Activated naive CD8-positive, alpha-beta T cell treated with anti-CD3 and anti-CD28 coated beads for 36 hours (primary cell): ENCODE data around the gene BICDL2. TPM values are rescaled to one million over a fixed set of nuclear protein-coding genes. Genes with fewer than 3 reads are reported as not detected.
A peak's percentile ranks its signal among the peaks of the same experiment; 100 is the strongest.

ENCODE experiments used
- DNase-seq: peaks from one replicate; pipeline ENCODE4 v3.0.0; 2021
- H3K27ac Mint-ChIP-seq: one replicate; pipeline ENCODE4 v1.8.0; 2022; ENCODE audit warnings: mild to moderate bottlenecking, moderate library complexity, mixed read lengths
- H3K27me3 Mint-ChIP-seq: one replicate; pipeline ENCODE4 v1.8.0; 2022; ENCODE audit warnings: mild to moderate bottlenecking, mixed read lengths
- H3K36me3 Mint-ChIP-seq: one replicate; pipeline ENCODE4 v1.8.0; 2021; ENCODE audit warnings: mild to moderate bottlenecking, mixed read lengths
- H3K4me1 Mint-ChIP-seq: one replicate; pipeline ENCODE4 v1.8.0; 2021; ENCODE audit warnings: mixed read lengths
- H3K4me3 Mint-ChIP-seq: one replicate; pipeline ENCODE4 v1.8.0; 2022; ENCODE audit warnings: mild to moderate bottlenecking, moderate library complexity, mixed read lengths
- H3K9me3 Mint-ChIP-seq: one replicate; pipeline ENCODE4 v1.8.0; 2022; ENCODE audit warnings: mixed read lengths
- total RNA-seq, 2 experiments: library from RNA; stranded (reverse); gene quantifications; one replicate each; pipeline ENCODE4 v1.2.3, GENCODE V29; 2021

Gene BICDL2
- total RNA-seq, 2 experiments from 2014 or later = 0.31 to 0.56 TPM

DNA sequence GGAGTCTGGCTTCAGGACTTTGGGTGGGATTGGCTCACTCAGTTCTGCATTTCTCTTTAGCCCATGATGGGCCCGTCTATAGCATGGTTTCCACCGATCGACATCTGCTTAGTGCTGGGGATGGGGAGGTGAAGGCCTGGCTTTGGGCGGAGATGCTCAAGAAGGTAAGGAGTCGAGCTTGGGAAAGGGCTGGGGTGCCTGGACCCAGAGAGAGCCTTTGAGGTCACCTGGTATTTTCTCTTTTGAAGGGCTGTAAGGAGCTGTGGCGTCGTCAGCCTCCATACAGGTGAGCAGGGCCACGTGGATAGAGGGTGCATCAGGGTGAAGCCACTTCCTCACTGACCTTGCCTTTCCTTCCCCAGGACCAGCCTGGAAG lies 10.8 kb downstream of the BICDL2 start:
- no peak for DNase-seq
- H3K9me3 Mint-ChIP-seq = no peaks in the 10 kb centered on the region
- peaks cover 8% of the 10 kb centered on the region for H3K36me3 Mint-ChIP-seq
- no peak overlapping the region for H3K27ac Mint-ChIP-seq
- H3K4me3 Mint-ChIP-seq = no peak overlapping the region
- H3K27me3 Mint-ChIP-seq = peaks cover 26% of the 10 kb centered on the region
- peaks cover 40% of the 10 kb centered on the region for H3K4me1 Mint-ChIP-seq

DNA sequence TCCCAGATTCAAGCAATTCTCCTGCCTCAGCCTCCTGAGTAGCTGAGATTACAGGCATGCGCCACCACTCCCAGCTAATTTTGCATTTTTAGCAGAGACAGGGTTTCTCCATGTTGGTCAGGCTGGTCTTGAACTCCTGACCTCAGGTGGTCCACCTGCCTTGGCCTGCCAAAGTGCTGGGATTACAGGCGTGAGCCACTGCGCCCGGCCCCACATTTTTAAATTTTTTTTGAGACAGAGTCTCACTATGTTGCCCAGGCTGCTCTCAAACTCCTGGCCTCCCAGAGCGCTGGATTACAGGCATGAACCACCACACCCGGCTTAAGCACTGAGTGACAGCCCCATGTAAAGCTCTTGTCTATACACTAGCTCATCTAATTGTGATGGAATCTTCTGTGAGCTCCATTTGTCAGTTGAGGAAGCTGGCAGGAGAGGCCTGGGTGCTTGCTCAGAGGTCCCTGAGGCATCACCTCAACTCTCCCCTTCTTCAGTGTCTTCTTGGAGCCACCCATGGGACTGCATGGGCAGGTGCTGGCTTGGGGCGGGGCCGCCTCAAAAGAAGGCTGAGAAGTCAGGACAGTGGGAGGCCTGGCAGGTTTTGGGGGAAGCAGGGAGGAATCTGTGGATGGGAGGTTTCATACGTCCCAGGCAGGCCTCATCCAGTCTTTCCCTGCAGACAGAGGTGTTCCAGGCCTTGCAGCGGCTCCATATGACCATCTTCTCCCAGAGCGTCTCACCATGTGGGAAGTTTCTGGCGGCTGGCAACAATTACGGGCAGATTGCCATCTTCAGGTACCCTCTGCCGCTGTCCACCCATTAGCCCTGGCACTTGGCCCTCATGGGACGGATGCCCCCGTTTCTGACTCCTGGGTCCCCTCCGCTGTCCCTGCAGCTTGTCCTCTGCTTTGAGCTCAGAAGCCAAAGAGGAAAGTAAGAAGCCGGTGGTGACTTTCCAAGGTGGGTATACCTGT lies 11.4 kb downstream of the BICDL2 start:
- DNase-seq = no peak
- Mint-ChIP-seq H3K4me3 (peak overlapping the region; percentile 16), H3K27me3 (peaks cover 20% of the 10 kb centered on the region), H3K27ac (no peak overlapping the region), H3K9me3 (no peaks in the 10 kb centered on the region), H3K4me1 (peaks cover 44% of the 10 kb centered on the region), H3K36me3 (peaks cover 8% of the 10 kb centered on the region)

DNA sequence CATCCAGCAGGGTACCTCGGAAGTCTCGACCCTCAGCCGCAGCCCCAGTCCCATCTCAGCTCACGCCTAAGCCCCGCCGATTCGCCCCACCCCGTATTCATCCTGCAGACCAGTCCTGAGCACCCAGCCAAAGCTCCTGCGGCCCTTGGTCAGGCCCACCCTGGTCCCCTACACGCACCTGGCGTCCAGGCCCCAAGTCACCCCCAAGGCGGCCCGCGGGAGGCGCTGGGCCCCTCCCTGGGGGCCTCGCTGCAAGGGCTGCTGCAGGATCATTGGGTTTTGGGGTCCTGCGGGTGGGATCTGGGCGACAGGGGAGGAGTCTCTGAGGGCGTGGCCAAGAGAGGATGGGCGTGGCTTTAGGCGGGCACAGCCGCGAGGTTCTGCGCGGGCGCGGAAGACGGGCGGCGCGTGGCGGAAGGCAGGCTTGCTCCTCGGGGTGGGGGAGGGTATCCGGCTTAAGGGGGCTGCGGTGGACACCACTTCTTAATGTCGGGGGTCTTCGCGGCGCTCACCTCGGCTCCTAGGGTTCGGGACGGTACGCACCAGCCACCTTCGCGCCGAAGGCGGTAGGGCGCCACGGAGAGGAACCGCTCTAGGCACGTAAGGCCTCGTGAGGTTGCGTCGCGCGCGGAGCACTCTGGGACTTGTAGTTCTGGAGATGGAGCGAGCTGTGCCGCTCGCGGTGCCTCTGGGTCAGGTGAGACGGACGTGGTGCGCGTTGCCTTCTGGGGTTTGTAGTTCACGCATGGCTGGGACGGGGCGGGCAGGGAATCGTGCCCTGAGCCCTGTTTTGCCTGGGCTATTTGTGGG lies 12.9 kb downstream of the BICDL2 start, which contains the start of the genes HCFC1R1 and THOC6:
HCFC1R1 (minus strand) TSS at position 274 of the 810 bp plus-strand sequence; CDS start at position 273, 1 bp downstream.
THOC6 (plus strand) TSS at position 367 of the 810 bp plus-strand sequence; CDS start at position 659, 292 bp downstream.
- peak within 1 kb of the TSS; percentile 95 for H3K4me3 Mint-ChIP-seq
- no peaks in the 10 kb centered on the region for H3K9me3 Mint-ChIP-seq
- peak; percentile 95 for DNase-seq
- H3K27me3 Mint-ChIP-seq = peaks cover 9% of the 10 kb centered on the region
- peaks cover 40% of the 10 kb centered on the region for H3K4me1 Mint-ChIP-seq
- H3K36me3 Mint-ChIP-seq = peaks cover 8% of the 10 kb centered on the region
- H3K27ac Mint-ChIP-seq = peak within 1 kb of the TSS; percentile 98

DNA sequence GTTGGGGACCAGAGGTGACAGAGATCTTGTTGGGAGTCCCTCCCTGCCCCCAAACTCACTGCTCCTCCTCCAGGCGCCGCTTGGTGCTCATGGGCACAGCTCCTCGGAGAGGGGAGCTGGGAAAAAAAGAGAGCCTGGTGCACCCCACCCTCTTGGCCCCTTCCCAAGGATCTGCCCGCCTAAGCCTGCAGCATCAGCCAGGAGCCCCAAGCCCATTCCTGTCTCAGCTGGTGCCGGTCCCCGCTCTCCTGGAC lies 13.4 kb downstream of the BICDL2 start:
- Mint-ChIP-seq H3K27me3 (peaks cover 11% of the 10 kb centered on the region), H3K27ac (peak overlapping the region; percentile 98), H3K4me3 (peak overlapping the region; percentile 95), H3K9me3 (no peaks in the 10 kb centered on the region), H3K36me3 (peaks cover 8% of the 10 kb centered on the region), H3K4me1 (peaks cover 40% of the 10 kb centered on the region)
- no peak for DNase-seq

DNA sequence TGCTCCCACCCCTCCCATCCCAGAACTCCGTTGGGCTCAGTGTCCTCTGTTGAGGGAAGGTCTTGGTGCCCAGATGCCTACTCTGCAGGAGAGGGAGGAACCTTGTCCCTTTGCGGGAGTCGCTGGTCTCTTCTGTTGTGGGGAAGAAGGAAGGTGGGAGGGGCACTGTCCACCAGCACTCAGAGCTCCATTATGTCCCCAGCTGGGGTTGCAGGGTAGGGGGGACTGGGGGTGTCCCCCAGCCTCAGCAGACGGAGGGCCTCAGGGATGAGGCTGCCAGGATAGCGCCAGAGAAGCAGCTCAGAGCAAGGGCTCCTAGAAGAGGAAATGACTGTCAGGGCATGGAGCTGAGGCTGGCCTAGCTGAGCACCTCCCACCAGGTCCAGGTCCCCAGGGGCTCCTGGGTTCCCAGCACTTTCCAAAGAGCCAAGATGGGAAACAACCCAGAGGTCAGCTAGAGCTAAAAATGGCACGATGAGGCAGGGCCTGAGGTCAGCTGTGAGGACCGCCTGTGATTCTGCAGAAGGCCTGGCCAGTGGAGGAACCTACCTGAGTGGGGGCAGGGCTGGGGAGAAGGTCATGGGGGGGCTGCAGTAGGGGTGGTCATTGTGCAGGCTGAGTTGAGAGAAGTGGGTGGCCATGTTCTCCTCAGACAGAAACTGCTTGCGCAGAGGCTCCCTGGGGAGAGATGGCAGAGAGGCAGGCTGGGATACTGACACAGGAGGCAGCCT lies 13.9 kb downstream of the BICDL2 start:
- Mint-ChIP-seq H3K4me1 (peaks cover 40% of the 10 kb centered on the region), H3K4me3 (peak overlapping the region; percentile 95)
- DNase-seq = peak; percentile 38

DNA sequence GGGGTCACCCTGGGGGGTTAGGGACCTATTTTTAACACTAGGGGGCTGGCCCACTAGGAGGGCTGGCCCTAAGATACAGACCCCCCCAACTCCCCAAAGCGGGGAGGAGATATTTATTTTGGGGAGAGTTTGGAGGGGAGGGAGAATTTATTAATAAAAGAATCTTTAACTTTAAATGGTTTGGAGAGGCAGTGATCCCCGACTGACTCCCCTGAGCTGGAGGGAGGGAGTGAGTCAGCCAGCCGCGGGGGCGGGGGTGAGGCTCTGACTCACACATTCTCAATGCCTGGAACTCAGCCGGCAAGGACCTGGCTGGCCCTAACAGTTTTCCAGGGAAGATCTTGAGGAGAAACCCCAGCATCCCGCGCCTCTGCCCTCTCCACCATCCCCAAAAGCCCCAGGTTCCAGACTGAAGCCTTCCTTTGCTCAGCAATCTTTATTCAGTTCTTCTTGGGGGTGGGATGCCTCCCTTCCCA lies 14.5 kb downstream of the BICDL2 start:
- Mint-ChIP-seq H3K4me1 (peaks cover 40% of the 10 kb centered on the region), H3K4me3 (peak overlapping the region; percentile 95), H3K36me3 (peaks cover 8% of the 10 kb centered on the region), H3K9me3 (no peaks in the 10 kb centered on the region), H3K27ac (peak overlapping the region; percentile 98), H3K27me3 (peaks cover 12% of the 10 kb centered on the region)
- DNase-seq = peak; percentile 89

More for the DNA sequence above, 13.9 kb downstream of the BICDL2 start:
- Mint-ChIP-seq H3K9me3 (no peaks in the 10 kb centered on the region), H3K27ac (peak overlapping the region; percentile 98), H3K36me3 (peaks cover 8% of the 10 kb centered on the region), H3K27me3 (peaks cover 12% of the 10 kb centered on the region)

DNA sequence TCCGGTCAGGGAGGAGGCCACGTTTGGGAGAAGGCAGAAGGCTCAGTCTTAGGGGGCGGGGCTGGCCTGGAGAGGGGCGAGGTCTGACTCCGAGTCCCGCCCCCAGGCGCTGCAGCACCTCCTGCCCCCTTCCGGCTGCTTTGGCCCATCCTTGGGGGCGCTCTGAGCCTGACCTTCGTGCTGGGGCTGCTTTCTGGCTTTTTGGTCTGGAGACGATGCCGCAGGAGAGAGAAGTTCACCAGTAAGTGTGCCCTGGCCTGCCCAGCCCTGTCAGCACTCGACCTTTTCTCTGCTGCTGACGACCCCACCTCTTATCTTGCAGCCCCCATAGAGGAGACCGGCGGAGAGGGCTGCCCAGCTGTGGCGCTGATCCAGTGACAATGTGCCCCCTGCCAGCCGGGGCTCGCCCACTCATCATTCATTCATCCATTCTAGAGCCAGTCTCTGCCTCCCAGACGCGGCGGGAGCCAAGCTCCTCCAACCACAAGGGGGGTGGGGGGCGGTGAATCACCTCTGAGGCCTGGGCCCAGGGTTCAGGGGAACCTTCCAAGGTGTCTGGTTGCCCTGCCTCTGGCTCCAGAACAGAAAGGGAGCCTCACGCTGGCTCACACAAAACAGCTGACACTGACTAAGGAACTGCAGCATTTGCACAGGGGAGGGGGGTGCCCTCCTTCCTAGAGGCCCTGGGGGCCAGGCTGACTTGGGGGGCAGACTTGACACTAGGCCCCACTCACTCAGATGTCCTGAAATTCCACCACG lies 15.1 kb downstream of the BICDL2 start:
- H3K4me1 Mint-ChIP-seq = peaks cover 40% of the 10 kb centered on the region
- no peaks in the 10 kb centered on the region for H3K9me3 Mint-ChIP-seq
- H3K27ac Mint-ChIP-seq = peak overlapping the region; percentile 98
- peak overlapping the region; percentile 95 for H3K4me3 Mint-ChIP-seq
- H3K36me3 Mint-ChIP-seq = peaks cover 6% of the 10 kb centered on the region
- H3K27me3 Mint-ChIP-seq = peaks cover 12% of the 10 kb centered on the region
- DNase-seq = peak; percentile 85

DNA sequence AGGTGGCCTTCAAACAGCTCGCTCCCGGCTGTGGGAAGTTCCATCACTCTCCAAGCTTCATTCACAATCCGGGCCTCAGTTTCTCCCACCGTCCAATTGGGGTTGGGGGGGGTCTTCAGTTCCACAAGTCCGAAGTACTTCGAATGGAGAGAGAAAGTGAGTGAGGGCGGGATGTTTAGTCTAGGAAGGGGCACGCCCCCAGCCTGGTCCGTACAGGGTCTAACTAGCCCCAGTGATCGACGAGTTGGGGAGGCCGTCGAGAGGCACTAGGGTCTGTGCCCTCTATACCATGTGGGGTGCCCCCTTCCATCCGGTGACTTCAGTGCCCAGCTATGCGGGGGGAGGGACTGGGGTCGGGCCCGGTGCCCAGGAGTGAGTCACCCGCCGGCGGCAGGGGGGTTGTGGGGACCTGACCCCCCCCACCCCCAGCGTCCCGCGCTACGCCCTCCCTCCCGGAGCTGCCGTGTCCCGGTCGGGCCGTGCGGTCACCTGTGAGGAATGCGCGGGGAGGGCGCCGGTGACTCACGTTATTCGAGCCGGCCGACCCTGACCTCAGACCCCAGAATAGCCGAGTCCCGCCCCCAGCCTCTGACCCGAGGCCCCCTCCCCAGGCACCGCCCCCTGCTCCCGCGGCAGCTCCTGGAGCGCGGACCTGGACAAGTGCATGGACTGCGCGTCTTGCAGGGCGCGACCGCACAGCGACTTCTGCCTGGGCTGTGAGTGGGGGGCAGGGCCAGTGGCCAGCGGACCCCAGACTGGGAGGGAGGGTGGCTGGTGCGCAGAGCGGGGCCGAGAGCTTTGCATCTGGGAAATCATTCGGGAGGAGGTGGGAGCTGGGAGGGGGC lies 15.9 kb downstream of the BICDL2 start:
- Mint-ChIP-seq H3K36me3 (peaks cover 3% of the 10 kb centered on the region), H3K4me3 (peak overlapping the region; percentile 95), H3K4me1 (peaks cover 40% of the 10 kb centered on the region), H3K27ac (peak overlapping the region; percentile 98), H3K27me3 (peaks cover 12% of the 10 kb centered on the region), H3K9me3 (no peaks in the 10 kb centered on the region)
- peak; percentile 48 for DNase-seq

DNA sequence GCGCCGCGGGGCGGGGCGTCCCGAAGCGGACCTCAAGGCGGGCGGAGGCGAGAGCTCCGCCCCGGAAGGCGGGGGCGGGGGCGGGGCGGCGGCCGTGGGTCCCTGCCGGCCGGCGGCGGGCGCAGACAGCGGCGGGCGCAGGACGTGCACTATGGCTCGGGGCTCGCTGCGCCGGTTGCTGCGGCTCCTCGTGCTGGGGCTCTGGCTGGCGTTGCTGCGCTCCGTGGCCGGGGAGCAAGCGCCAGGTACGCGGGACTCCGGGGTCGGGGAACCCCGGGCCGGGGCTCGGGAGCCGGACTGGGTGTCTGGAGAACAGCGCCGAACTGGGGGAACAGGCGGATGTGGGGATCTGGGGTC lies 16.5 kb downstream of the BICDL2 start, which contains the start of gene TNFRSF12A:
TNFRSF12A (plus strand) TSS at position 122 of the 357 bp plus-strand sequence; CDS start at position 152, 30 bp downstream.
- Mint-ChIP-seq H3K27ac (peak within 1 kb of the TSS; percentile 98), H3K27me3 (peaks cover 12% of the 10 kb centered on the region), H3K9me3 (no peaks in the 10 kb centered on the region), H3K36me3 (peaks cover 3% of the 10 kb centered on the region), H3K4me3 (peak within 1 kb of the TSS; percentile 95), H3K4me1 (peaks cover 40% of the 10 kb centered on the region)
- peak; percentile 78 for DNase-seq

DNA sequence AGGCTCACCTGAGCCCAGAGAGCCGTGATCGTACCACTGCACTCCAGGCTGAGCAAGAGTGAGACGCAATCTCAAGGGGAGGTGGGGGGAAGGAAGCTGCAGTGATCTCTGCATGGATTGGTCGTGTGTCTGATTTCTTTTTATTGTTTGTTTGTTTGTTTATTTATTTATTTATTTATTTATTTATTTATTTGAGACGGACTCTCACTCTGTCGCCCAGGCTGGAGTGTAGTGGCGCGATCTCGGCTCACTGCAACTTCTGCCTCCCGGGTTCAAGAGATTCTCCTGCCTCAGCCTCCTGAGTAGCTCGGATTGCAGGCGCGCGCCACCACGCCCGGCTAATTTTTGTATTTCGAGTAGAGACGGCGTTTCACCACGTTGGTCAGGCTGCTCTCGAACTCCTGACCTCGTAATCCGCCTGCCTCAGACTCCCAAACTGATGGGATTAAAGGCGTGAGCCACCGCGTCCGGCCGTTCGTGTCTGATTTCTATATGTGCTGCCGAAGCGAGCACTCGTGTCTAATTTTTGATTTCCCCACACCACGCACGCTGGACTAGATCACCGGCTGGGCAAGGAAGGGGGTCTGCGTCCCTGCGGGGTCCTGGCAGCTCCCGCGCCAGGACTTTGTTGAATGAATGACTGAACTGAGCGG lies 17.0 kb downstream of the BICDL2 start:
- Mint-ChIP-seq H3K9me3 (no peaks in the 10 kb centered on the region), H3K4me1 (peaks cover 40% of the 10 kb centered on the region), H3K4me3 (peak overlapping the region; percentile 82), H3K27ac (no peak overlapping the region), H3K36me3 (peaks cover 3% of the 10 kb centered on the region), H3K27me3 (peaks cover 12% of the 10 kb centered on the region)
- DNase-seq = no peak

DNA sequence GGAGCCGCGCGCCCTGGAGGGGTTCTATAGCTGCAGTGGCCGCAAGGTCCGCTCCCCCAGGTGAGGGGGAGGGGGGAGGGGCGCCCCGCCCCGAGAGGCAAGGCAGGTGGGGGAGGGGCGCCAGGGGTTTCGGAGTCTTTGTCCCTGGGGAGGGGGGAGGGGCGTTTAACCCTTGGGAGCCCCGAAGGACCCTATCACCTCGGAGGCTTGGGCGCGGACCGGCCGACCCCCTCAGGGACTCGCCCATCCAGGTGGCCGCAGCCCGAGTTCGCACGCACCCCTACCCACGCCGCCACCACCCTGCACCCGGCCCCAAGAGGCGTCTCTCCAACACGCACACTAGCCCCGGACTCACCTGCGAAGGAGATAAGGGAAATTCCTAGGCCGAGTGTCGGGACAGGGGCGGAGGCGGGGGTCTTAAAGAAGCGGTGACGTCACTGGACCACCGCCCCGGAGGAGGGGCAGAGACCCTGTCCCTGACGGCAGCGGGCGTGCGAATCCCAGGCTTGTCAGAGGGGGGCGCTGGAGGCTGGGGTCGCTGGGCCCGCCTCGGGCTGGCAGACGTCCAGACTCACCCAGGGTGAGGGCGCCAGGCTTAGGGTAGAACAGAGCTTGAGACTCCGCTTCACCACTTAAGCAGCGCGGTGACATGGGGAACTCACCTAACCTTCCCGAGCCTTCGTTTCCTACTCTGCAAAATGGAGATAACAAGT lies 18.8 kb downstream of the BICDL2 start, which contains the start of gene CLDN6:
CLDN6 (minus strand) TSS at position 390 of the 713 bp plus-strand sequence. CDS start 2,162 bp downstream, outside the sequence.
- DNase-seq = no peak
- Mint-ChIP-seq H3K27ac (no peak within 1 kb of the TSS), H3K4me3 (no peak within 1 kb of the TSS), H3K9me3 (no peaks in the 10 kb centered on the region), H3K36me3 (no peaks in the 10 kb centered on the region), H3K4me1 (peaks cover 30% of the 10 kb centered on the region), H3K27me3 (peaks cover 17% of the 10 kb centered on the region)

DNA sequence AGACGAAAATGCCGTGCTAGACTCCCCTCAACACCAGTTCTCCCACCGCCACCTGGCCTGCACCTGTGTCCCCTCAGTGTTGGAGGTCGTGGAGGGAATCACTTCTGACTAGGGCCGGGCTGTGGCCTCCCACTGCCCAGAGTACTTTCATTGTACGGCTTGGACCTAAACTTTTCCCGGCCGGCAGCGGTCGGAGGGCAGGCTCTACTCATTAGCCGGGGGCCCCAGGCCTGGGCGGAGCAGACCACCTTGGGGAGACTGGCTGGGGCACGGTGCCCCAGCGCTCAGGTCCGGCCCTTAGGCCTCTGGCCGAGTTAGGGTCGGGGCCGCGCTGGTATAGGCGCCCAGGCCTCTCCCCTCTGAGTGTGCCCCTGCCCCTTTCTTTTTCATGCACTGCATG lies 19.4 kb downstream of the BICDL2 start:
- H3K4me3 Mint-ChIP-seq = no peak overlapping the region
- DNase-seq = no peak
- no peak overlapping the region for H3K27ac Mint-ChIP-seq
- no peaks in the 10 kb centered on the region for H3K9me3 Mint-ChIP-seq
- H3K36me3 Mint-ChIP-seq = no peaks in the 10 kb centered on the region
- peaks cover 26% of the 10 kb centered on the region for H3K4me1 Mint-ChIP-seq
- peaks cover 23% of the 10 kb centered on the region for H3K27me3 Mint-ChIP-seq
